HG02885 (cell line): Measurements from ENCODE around the gene SPDYE6.
"Not testable (repeated sequence)": the region's sequence is repeated elsewhere in the genome, so short reads cannot be mapped to it uniquely, and the experiment has no call there.

ENCODE experiments used
- ATAC-seq: cut with Tn5 transposase; IDR thresholded peaks from one replicate; pipeline ENCODE4 v1.9.1; 2021; ENCODE audit warnings: mild to moderate bottlenecking; ENCODE audit not compliant: unreplicated experiment, poor library complexity

The SPDYE6 gene, protein sequence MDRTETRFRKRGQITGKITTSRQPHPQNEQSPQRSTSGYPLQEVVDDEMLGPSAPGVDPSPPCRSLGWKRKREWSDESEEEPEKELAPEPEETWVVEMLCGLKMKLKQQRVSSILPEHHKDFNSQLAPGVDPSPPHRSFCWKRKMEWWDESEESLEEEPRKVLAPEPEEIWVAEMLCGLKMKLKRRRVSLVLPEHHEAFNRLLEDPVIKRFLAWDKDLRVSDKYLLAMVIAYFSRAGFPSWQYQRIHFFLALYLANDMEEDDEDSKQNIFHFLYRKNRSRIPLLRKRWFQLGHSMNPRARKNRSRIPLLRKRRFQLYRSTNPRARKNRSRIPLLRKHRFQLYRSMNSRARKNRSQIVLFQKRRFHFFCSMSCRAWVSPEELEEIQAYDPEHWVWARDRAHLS

DNA sequence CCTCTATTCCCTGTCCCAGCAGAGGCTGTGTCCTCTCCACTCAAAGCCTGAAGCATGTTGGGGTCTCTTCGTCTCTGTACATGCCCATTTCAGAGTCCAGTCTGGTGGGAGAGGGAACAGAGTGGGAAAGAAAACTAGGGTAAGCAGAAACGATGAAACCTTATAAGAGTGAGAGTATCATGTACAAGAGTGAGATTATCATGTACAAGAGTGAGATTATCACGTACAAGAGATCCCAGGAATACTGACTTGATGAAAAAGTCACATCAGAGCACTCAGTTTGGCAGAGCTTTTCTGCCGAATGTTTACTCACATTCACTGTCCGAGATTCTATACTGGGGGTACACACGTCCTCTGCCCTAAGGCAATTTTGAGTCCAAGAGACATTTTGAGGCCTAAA, at the start of gene SPDYE6:
SPDYE6 (minus strand) TSS at position 101 of the 400 bp plus-strand sequence. CDS start 421 bp downstream, outside the sequence.
- ATAC-seq = not testable (repeated sequence)

DNA sequence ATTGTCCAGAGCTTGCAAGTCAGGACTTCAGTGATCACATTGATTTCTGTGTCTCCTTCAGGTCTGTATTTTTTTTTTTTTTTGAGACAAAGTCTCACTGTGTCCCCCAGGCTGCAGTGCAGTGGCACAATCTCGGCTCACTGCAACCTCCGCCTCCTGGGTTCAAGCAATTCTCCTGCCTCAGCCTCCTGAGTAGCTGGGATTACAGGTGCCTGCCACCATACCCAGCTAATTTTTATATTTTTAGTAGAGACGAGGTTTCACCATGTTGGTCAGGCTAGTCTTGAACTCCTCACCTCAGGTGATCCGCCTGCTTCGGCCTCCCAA, 48.6 kb upstream of the SPDYE6 start:
- ATAC-seq = not testable (repeated sequence)

DNA sequence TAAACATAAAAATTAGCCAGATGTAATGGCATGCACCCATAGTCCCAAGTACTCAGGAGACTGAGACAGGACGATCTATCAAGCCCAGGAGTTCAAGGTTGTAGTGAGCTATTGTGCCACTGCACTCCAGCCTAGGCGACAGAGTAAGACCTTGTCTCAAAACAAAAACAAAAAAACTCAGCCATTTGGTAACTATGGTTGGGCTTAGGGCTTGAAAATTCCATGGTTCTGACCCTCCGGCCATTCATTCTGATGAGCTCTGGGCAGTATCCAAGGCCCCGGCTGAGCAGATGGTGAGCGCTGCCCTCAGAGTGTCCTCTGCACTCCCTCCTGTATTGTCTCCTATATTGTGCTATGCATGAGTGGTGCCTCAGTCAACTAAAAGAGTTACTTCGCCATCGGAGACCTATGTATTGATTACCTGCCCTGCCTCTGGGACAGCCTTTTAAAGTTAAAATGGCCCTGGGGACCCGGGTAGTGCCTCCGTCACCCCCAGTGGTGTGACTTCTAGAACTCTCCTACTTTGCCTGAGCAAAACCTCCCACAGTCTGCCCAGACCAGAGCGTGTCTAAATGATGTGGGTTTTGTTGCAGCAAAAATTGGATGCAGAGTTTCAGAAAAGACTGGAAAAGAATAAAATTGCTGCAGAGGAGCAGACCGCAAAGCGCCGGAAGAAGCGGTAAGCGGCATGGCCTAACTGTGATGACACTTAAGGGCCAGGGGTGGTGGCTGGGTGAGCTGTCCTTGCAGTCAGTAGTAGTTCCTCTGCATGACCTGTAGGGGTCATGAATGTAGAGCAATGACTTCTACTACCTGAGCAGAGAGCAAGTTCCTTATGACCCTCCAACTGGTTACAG, 48.0 kb upstream of the SPDYE6 start:
- ATAC-seq = peak; percentile 87

DNA sequence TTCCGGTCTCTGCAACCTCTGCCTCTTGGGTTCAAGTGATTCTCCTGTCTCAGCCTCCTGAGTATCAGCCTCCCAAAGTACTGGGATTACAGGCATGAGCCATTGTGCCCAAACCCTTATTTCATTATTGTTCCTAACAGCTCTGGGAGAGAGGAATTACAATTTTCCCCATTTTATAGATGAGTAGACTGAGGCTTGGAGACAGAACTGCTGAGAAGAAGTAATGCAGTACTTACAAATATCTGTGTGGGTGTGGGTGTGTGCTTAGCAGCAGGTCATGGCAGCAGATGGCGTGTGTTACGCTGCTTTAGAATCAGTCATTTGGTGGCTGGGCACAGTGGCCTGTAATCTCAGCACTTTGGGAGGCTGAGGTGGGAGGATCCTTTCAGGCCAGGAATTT, 47.3 kb upstream of the SPDYE6 start:
- no peak for ATAC-seq

DNA sequence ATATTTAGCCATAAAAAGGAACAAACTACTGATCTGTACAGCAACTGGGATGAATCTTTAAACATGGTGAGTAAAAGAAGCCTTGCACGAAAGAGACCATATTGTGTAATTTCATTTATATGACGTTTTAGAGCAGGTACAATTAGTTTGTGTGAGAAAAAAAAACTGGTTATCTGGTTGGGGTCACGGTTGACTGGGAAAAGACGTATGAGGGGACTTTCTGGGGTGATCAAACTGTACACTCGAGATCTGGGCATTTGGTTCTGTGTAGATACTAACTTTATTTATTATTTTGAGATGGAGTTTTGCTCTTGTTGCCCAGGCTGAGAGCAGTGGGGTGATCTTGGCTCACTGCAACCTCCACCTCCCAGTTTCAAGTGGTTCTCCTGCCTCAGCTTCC, 44.1 kb upstream of the SPDYE6 start:
- ATAC-seq = no peak

DNA sequence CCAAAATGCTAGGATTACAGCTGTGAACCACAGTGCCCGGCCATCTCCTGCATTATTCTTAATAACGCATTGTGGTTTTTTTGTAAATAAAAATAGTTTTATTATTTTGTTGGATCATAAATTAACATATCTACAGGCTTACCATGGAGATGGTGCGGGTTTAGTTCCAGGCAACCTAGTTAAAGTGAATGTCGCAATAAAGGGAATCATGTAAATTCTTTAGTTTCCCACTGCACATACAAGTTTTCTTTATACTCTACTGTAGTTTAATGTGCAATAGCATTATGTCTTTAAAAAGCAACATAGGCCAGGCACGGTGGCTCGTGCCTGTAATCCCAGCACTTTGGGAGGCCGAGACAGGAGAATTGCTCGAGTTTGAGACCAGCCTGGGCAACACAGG, 42.3 kb upstream of the SPDYE6 start:
- ATAC-seq = no peak

DNA sequence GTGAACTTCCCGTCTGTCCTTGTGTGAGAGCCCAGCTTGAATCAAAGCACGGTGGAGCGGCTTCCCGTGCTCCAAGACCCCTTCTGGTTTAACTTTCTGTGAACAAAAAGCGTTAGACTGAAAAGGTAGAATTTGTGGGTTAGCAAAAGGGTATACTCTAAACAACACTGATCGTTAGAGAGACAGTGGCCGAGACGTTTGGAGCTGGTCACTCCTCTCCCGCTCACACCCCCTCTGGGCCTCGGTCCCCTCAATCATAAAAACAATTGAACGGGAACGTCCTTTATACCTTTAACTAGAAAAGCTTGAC, 40.4 kb upstream of the SPDYE6 start:
- no peak for ATAC-seq

DNA sequence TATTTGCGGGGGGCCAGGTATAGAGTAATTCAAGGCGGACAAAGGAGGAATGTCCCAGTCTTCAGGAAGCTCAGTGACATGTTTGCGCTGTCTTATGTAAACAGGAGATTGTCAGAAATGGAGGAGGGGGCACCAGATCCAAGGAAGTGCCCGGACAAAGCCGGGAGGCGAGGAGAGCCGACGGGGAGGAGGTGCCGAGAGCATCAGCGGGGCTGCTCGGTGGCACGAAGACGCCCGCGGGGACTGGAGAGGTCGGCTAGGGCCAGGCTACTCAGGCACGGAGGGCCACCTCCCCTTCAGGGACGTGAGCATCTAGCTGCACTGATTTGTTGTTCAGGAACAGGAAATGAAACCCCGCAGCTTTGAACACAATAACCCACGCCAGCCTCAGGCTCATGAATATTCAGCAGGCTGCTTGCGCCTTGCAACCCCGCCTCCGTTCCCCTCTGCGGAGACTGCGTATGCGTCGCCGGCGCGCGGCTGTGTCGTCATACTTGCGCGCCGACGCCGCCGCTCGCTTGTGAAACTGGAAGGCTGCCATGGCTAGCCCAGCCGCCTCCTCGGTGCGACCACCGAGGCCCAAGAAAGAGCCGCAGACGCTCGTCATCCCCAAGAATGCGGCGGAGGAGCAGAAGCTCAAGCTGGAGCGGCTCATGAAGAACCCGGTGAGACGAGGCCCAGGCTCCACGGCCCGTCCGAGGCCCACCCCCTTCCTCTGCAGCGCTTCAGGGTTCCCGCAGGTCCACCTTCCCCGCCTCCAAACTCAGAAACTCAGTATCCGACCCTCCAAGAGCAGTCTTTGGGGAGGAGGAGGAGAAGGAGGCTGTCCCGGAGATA, 39.8 kb upstream of the SPDYE6 start, which contains the start of gene PRKRIP1:
PRKRIP1 (plus strand) TSS at position 491 of the 837 bp plus-strand sequence; CDS start at position 540, 49 bp downstream.
- ATAC-seq = peak; percentile 99

DNA sequence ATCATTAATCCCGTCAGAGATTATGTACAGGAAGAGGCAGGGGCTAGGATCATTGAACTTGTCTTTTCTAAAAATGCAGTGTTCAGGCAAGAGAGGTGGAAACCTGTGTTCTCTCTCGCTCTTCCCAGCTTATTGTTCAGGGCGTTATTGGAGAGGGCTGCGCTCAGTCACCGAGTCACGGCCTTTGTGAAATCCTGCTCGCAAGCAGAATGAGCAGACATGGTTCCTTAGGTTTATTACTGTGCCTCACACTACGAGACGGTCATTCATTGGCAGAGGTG, 39.3 kb upstream of the SPDYE6 start:
- ATAC-seq = no peak

DNA sequence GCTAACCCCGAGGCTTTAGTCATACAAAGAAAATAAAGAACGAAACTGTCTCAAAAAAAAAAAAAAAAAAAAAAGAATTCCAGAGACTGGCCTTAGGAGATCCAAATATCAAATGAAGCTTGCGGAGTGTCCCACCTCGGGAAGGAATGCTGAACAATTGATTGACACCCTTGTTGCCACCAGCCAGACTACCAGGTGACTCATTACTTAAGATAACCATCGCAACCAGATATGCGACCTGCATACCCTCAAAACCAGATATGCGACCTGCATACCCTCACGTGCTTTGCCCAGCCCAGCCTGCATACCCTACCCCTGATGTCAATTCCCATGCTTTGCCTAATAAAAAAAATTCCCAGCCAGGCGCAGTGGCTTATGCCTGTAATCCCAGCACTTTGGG, 37.2 kb upstream of the SPDYE6 start:
- ATAC-seq = no peak

DNA sequence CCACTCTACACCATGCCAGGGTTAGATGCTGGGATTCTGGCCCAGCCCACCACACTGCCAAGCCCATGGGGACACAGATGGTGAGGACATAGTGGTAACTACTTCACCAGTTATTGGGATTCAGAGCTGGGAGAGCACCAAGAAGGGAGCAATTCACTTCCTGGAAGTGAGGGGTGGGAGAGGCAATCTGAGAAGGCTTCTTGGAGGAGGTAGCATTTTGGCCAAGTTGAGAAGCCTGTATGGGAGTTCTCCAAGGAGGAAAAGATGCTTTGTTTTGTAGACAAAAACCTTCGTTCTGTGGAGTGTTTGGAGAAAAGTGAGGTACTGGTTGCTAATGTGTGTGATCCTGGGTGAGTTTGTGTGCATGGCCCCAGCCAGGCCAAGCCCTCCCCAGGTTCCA, 36.1 kb upstream of the SPDYE6 start:
- ATAC-seq = no peak

DNA sequence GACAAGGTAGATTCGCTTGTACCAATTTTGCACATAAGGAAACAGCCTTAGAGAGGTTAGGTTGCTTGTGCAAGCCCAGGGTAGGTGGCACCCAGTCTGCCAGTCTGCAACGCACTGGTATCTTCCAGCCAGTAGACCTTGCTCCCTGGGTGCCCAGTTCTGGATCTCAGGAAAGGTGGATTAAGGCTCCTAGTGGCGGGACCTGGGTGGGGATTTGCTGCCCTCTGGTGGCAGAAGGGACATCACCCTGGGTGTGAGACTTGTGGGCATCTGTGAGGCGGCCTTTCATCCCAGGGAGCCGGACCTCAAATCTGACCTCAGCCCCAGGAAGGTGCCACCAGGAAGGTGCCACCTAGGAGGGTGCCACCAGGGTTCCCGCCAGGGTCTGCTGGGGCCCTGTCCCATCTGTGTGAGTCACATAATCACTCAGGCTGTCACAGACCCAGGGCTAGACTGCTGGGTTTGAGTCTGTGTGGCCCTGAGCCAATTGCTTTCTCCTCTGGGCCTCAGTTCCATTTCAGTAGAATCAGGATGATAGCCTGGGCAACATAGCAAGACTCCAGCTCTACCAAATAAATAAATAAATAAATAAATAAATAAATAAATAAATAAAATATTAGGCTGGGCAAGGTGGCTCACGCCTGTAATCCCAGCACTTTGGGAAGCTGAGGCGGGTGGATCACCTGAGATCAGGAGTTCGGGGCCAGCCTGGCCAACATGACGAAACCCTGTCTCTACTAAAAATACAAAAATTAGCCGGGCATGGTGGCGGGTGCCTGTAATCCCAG, 34.6 kb upstream of the SPDYE6 start:
- peak; percentile 38 for ATAC-seq

DNA sequence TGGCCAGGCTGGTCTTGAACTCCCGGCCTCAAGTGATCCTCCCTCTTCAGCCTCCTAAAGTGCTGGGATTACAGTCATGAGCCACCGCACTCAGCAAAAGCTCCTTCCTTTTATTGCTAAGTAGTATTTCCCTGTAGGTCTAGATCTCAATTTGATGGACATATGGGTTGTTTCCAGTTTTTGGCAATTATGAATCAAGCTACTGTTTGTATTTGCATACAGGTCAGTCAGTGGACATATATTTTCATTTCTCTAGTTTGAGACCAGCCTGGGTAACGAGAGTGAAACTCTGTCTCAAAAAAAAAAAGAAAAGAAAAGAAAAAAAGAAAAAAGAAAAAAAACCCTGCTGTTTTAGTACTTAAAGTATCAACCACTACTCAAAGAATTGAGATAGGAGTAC, 33.6 kb upstream of the SPDYE6 start:
- ATAC-seq = no peak

DNA sequence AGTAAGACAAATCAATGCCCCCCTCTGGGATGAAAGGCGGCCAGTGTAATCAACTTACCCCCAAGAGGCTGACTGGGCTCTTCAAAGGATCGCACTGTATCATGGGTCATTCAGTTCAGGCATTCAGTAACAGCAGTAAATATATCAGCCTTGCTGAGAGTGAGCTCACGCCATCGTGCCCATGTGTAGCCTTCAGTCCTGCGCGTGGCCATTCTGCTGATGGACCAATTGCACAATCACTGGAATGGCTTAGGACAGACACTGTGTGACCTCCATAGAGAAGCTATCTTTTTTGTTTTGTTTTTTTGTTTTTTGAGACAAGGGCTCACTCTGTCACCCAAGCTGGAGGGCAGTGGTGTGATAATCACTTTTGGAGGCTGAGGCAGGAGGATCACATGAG, 30.8 kb upstream of the SPDYE6 start:
- no peak for ATAC-seq

DNA sequence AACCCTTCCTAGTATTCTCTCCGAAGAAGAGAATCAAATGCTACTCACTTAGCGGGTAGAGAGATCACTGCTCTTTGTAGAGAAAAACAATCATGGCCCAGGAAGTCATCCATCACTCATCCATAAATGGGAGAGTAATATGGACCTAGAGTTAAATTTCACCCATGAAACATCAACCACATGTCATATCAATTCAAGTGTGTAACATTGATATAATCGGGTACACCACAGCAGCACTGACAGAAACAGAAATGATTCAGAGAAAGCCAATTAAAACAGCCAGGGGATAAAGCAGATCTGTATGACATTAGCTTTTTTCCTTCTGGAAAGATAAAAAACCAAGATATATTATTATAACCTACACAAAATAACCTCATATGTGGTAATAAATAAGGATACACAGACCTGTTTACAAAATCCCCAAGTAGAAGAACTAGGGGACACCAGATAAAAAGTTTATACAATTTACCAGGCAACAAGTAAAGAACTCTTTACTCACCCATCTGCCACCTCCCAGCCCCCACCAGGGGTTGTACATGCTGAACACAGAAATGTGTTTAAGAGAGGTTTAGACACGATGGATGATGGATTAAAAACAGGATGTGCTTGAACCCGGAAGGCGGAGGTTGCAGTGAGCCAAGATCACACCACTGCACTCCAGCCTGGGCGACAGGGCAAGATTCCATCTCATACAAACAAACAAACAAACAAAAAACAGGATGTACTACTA, 25.6 kb upstream of the SPDYE6 start:
- ATAC-seq = not testable (repeated sequence)

DNA sequence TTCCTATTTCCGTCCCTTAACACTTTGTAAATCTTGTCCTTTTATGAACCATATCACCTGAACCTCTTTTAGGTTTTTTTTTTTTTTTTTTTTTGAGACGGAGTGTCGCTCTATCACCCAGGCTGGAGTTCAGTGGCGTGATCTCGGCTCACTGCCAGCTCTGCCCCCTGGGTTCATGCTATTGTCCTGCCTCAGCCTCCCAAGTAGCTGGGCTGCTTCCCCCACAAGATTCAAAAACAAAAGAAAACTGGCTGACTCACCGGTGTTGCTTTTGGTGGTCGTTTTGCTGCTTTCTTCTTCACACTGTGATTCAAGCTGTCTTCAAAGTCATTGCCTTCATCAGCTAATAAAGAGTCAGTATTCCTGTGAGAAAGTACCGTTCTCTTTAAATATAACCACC, 24.6 kb upstream of the SPDYE6 start:
- ATAC-seq = not testable (repeated sequence)

DNA sequence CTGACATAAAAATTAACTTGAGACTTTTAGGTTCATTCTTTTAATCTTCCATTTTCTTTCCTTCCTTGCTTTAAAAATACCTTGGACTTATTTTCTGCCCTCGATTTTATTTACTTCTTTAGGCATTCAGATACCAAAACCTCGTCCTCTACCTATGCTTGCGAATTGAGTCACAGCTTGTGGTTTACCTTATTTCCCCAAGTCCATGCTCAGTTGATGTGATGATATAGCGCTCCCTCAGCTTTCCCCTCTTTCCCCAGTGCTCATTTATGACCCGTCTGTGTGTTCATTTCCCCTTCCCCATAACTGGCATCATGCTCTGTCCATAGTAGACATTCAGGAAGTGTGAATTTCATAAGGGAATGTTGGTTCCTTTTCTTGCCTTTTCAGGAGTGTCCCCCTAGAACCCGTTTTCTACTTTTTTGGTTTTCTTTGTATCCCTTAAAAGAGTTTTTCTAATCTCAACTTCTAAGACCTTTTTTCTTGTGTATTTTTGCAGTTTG, 20.8 kb upstream of the SPDYE6 start:
- ATAC-seq = no peak

DNA sequence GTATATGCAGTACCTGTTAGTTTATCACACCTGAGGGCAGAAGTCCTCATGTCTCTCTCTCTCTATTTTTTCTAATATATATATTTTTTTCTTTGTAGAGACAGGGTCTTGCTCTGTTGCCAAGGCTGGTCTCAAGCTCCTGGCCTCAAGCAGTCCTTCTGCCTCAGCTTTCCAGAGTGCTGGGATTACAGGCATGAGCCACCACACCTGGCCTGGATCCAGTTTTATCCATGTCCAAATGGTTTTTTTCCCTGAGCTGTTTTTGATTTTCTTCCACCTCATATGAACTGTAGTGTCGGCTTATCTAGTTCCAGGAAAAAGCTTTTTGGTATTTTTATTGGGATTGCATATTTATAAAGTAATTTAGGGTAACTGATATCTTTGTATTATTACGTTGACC, 16.6 kb upstream of the SPDYE6 start:
- not testable (repeated sequence) for ATAC-seq

DNA sequence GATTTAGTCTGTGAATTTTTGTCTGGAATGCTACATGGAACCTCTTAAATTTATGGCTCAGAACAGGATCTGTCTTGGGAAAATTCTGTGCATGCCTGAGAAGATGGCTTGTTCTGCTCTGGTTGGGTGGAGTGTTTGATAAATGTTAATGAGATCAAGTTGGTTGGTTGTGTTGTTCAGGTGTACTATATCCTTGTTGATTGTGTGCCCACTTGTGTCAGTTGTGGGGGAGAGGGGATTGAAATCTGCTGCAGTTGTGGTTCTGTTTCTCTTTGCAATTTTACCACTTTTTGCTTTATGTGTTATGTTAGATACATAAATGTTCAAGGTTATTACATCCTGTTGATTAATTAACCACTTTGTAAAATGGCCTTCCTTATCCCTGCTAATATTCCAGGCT, 13.8 kb upstream of the SPDYE6 start:
- not testable (repeated sequence) for ATAC-seq
